Keratinocyte (primary cell): ENCODE measurements around the gene CD2. TPM values are rescaled to one million over a fixed set of nuclear protein-coding genes. Genes with fewer than 3 reads are reported as not detected.
A peak's percentile ranks its signal among the peaks of the same experiment; 100 is the strongest.

Experiments used
- DNase-seq: peaks from one replicate; pipeline ENCODE4 v3.0.0-alpha.2; 2011; ENCODE audit warnings: low read depth, missing footprints, low spot score
- FAIRE-seq: peaks from 2 replicates; lab custom pipeline; 2011; peaks lifted over from hg19 to GRCh38; lab: Jason Lieb, UNC
- H2AFZ ChIP-seq: 2 replicates; pipeline ENCODE4 v1.6.0; 2012; ENCODE audit warnings: low read length, control low read depth, inconsistent platforms; ENCODE audit not compliant: control insufficient read depth
- H3K27ac ChIP-seq: 2 replicates; pipeline ENCODE4 v1.5.1; 2011; ENCODE audit warnings: low read length; ENCODE audit not compliant: control insufficient read depth, insufficient read depth
- H3K27me3 ChIP-seq: 3 replicates; pipeline ENCODE4 v1.6.0; 2011; ENCODE audit warnings: low read length; ENCODE audit not compliant: control insufficient read depth, insufficient read depth; ENCODE audit errors: extremely low read depth
- H3K36me3 ChIP-seq, 2 experiments: 2 replicates in 1 of 2; 3 replicates in 1 of 2; pipeline ENCODE4 v1.5.1; 2011; ENCODE audit warnings: low read length in 2 of 2, mild to moderate bottlenecking in 1 of 2; ENCODE audit not compliant: control insufficient read depth in 2 of 2, insufficient read depth in 2 of 2; ENCODE audit errors: extremely low read depth in 1 of 2
- H3K4me1 ChIP-seq: 3 replicates; pipeline ENCODE4 v1.5.1; 2011; ENCODE audit warnings: low read length; ENCODE audit not compliant: control insufficient read depth, insufficient read depth; ENCODE audit errors: extremely low read depth
- H3K4me2 ChIP-seq: 3 replicates; pipeline ENCODE4 v1.6.0; 2011; ENCODE audit warnings: low read depth, low read length; ENCODE audit not compliant: control insufficient read depth, insufficient read depth; ENCODE audit errors: extremely low read depth
- H3K4me3 ChIP-seq, 3 experiments: fragments of 200-600 bp in 1 of 3; sonication (generic) in 1 of 3; 2 replicates in 2 of 3; 3 replicates in 1 of 3; pipeline ENCODE4 v1.5.1; 2011 to 2016; ENCODE audit warnings: low read length in 3 of 3, mild to moderate bottlenecking in 3 of 3, control low read depth in 2 of 3, inconsistent platforms in 1 of 3, low read depth in 1 of 3, mixed read lengths in 1 of 3, mixed run types in 1 of 3, moderate library complexity in 1 of 3; ENCODE audit not compliant: control insufficient read depth in 2 of 3, insufficient read depth in 2 of 3; ENCODE audit errors: extremely low read depth in 1 of 3
- H3K79me2 ChIP-seq: 2 replicates; pipeline ENCODE4 v1.6.0; 2012; ENCODE audit warnings: low read length; ENCODE audit not compliant: control insufficient read depth, insufficient read depth
- H3K9ac ChIP-seq: 3 replicates; pipeline ENCODE4 v1.6.0; 2011; ENCODE audit warnings: low read length; ENCODE audit not compliant: control insufficient read depth, insufficient read depth; ENCODE audit errors: extremely low read depth
- H3K9me1 ChIP-seq: 3 replicates; pipeline ENCODE4 v1.6.0; 2011; ENCODE audit warnings: low read length; ENCODE audit not compliant: control insufficient read depth, insufficient read depth; ENCODE audit errors: extremely low read depth
- H3K9me3 ChIP-seq: 2 replicates; pipeline ENCODE4 v1.5.1; 2012; ENCODE audit warnings: low read depth, low read length; ENCODE audit not compliant: control insufficient read depth
- H4K20me1 ChIP-seq: 3 replicates; pipeline ENCODE4 v1.6.0; 2011; ENCODE audit warnings: low read length; ENCODE audit not compliant: control insufficient read depth, insufficient read depth; ENCODE audit errors: extremely low read depth
- EZH2 ChIP-seq: IDR thresholded peaks from one replicate; pipeline ENCODE4 v1.6.1; 2012; ENCODE audit warnings: inconsistent platforms, mild to moderate bottlenecking, low read length, moderate library complexity
- dilution Hi-C: fragments of 300-500 bp; cut with MboI; formaldehyde crosslinking; loops from one replicate; pipeline ENCODE4 v1.7.0; 2020; ENCODE audit warnings: low sequenced_read_pairs; ENCODE audit not compliant: extremely low pct_ligation_motif_present
- polyA plus RNA-seq, 5 experiments: library from polyadenylated mRNA; depleted of rRNA in 3 of 5; stranded (reverse) in 3 of 5; stranded (forward) in 1 of 5; unstranded in 1 of 5; fragments of >200 nt; gene quantifications; 1 replicate in 1 of 5; 2 replicates in 3 of 5; 3 replicates in 1 of 5; pipeline versions ENCODE4 v1.2.1 to v1.2.3, GENCODE V29; 2011 to 2012; ENCODE audit warnings: missing spikeins in 2 of 5, low read depth in 1 of 5, low replicate concordance in 1 of 5
- TF ChIP-seq, protein P1 (sequence below), 3 experiments: IDR thresholded peaks in 1 of 3; conservative IDR thresholded peaks in 1 of 3; optimal IDR thresholded peaks in 1 of 3; 2 replicates in 2 of 3; 3 replicates in 1 of 3; pipeline versions ENCODE3 to v1.5.1; 2011; ENCODE audit warnings: low read length in 3 of 3, mild to moderate bottlenecking in 3 of 3, moderate library complexity in 2 of 3, control low read depth in 1 of 3, inconsistent platforms in 1 of 3; ENCODE audit not compliant: insufficient read depth in 2 of 3; ENCODE audit errors: extremely low read depth in 1 of 3

Gene CD2
- polyA plus RNA-seq, 1 donor (not counting 4 experiments of a cell fraction or from before 2014, with no cell fraction given) = not detected

DNA sequence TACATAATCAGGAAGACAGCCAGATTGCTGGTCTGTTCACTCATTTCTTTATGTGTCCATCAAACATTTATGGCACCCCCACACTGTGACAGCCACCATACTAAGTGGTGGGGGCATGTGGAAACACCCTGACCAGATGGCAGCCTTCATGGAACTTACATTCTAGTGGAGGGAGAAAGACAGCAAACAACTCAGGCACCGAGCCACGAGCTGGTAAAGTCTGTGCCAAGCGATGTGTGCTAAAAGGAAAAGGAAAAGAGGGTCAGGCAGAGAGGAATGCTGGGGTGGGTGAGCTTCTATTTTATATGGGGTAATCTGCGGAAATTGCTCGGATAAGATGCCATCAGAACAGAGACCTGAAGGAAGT, 33.2 kb upstream of the CD2 start:
- no peak for TF ChIP-seq EZH2
- TF ChIP-seq, protein P1, sequence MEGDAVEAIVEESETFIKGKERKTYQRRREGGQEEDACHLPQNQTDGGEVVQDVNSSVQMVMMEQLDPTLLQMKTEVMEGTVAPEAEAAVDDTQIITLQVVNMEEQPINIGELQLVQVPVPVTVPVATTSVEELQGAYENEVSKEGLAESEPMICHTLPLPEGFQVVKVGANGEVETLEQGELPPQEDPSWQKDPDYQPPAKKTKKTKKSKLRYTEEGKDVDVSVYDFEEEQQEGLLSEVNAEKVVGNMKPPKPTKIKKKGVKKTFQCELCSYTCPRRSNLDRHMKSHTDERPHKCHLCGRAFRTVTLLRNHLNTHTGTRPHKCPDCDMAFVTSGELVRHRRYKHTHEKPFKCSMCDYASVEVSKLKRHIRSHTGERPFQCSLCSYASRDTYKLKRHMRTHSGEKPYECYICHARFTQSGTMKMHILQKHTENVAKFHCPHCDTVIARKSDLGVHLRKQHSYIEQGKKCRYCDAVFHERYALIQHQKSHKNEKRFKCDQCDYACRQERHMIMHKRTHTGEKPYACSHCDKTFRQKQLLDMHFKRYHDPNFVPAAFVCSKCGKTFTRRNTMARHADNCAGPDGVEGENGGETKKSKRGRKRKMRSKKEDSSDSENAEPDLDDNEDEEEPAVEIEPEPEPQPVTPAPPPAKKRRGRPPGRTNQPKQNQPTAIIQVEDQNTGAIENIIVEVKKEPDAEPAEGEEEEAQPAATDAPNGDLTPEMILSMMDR (optimal IDR thresholded peaks at IDR 0.05 in 1 of 3, IDR thresholded peaks at IDR 0.05 in 1 of 3, conservative IDR thresholded peaks at IDR 0.05 in 1 of 3; ENCODE audit: extremely low read depth in 1 of 3, insufficient read depth in 2 of 3, low read length in 3 of 3) = no peak
- Histone ChIP-seq H3K27ac (no peak overlapping the region), H3K4me2 (no peak overlapping the region), H3K36me3 (no peaks in the 10 kb centered on the region), H3K9me3 (no peaks in the 10 kb centered on the region), H3K9ac (no peak overlapping the region), H3K4me3 (no peak overlapping the region), H4K20me1 (no peaks in the 10 kb centered on the region), H2AFZ (no peak overlapping the region), H3K27me3 (no peaks in the 10 kb centered on the region), H3K79me2 (no peaks in the 10 kb centered on the region), H3K4me1 (peaks cover 40% of the 10 kb centered on the region), H3K9me1 (no peaks in the 10 kb centered on the region)
- DNase-seq (no peak), FAIRE-seq (no peak)
- dilution Hi-C loops = no loop called here

DNA sequence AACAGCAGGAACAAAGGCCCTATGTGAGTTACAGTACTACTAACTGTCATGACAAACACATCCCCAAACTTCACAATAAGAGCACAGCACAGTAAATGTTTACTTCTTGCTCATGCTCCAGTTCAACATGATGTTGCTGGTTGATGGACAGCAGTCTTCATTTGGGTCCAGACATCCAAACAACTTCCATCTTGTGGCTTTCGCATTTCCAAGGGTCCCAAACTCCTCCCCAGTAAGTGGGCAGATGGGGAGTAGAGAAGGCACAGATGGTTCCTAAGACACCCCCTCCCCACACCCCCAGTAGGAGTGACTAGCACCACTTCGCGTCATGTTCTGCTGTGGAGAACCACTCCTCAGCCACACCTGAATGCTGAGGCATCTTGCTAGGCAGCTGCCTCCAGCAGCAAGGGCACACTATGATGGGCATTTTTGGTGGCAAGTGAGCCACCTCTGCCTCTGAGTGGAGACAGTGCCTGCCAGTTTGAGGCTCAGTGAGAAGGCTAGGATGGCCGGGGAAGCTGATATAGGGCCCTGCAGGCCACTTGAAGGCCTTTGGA, 32.7 kb upstream of the CD2 start:
- DNase-seq (no peak), FAIRE-seq (no peak)
- Histone ChIP-seq H3K36me3 (no peaks in the 10 kb centered on the region), H4K20me1 (no peaks in the 10 kb centered on the region), H3K27me3 (no peaks in the 10 kb centered on the region), H2AFZ (no peak overlapping the region), H3K9me1 (no peaks in the 10 kb centered on the region), H3K9me3 (no peaks in the 10 kb centered on the region), H3K79me2 (no peaks in the 10 kb centered on the region), H3K9ac (no peak overlapping the region), H3K27ac (peak overlapping the region; percentile 72), H3K4me1 (peaks cover 40% of the 10 kb centered on the region), H3K4me2 (peak overlapping the region; percentile 67), H3K4me3 (no peak overlapping the region)
- TF ChIP-seq, protein P1 (optimal IDR thresholded peaks at IDR 0.05 in 1 of 3, IDR thresholded peaks at IDR 0.05 in 1 of 3, conservative IDR thresholded peaks at IDR 0.05 in 1 of 3; ENCODE audit: extremely low read depth in 1 of 3, insufficient read depth in 2 of 3, low read length in 3 of 3) = no peak
- TF ChIP-seq EZH2 = no peak
- dilution Hi-C loops = no loop called here
